Measurements from ENCODE around the gene FNDC8.
A peak's percentile ranks its signal among the peaks of the same experiment; 100 is the strongest.
"Not testable (repeated sequence)": the region's sequence is repeated elsewhere in the genome, so short reads cannot be mapped to it uniquely, and the experiment has no call there.

The FNDC8 gene

DNA sequence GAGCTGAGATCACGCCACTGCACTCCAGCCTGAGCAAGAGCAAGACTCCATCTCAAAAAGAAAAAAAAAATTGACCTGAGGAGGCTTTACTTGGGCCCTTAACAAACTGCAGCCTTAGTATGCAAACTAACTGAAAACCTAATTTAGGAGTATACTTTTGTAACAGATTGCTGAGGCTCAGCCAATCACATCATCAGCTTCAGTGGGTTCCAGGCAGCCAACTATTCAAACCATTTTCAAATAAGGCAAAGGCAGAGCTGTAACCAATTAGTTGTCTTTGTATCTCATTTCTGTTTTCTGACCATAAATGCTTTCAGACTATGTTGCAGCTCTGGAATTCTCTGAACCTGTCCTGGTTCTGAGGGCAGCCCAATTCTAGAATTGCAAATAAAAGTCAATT lies 25.7 kb upstream of the FNDC8 start:
- no peak for DNase-seq

DNA sequence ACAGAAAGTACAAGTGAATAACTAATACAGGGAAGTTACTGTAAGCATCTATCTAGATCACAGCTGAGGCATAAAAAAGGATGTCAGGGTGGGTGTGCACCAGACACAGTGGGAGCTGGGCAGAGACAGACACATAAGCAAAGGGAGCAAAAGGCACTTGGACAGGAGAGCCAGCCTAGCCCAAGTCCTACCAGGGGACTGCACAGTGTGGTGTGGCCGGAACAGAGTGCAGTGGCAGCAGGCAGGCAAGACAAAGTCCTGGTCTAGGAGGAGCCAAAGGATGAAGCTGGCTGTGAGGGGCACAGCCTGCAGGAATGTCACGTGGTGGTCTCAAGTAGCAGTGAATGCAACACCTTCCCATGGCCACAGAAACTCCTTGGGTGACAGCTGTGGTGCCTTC lies 23.6 kb upstream of the FNDC8 start:
- no peak for DNase-seq

DNA sequence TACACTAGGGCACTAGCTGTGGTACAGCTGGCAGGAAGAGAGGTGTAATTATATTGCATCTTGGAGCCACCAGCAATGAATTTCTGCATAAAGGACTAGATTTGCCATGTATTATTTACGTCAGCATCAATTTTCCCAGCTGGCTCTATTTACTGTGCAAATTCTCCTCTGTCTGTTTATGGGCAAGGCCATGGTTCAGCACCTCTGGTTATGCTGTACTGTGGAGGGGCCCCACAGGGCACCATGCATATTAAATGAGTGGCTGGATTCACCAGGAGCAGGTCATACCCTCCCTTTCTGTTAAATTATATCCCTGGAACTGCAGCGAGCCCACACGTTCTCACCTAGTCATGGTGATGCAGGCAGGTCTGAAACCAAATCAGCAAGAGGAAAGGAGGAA lies 21.5 kb upstream of the FNDC8 start:
- DNase-seq = no peak

DNA sequence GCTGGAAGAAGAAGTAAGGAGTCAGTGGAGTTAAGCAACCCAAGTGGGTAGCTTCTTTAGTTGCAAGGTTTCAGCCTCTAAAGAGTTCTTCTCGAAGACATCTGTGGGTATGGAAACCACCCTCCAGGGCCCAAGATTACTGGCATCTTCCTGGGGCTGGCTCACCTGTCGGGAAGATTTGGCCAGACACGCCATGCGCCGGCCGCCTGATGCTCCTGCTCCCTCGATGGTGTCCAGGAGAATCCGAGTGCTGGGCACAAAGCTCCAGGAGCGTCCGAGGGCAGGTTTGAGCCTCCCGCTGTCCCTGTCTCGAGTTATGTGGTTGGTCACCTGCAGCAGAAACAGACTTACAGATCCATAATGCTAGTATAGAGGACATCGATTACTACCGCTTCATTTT lies 20.4 kb upstream of the FNDC8 start:
- DNase-seq = no peak

DNA sequence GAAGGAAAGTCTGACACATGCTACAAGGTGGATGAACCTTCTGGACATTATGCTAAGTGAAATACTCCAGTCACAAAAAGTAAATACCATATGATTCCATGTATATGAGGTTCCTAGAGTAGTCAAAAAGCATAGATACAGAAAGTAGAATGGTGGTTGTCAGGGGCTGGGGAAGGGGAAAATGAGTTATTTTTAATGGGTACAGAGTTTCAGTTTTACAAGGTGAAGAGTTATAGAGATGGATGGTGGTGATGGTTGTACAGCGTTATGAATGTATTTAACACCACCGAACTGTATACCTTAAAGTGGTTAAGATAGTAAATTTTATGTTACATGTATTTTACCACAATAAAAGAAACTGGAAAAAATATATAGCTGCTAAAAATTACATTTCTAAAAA lies 19.7 kb upstream of the FNDC8 start:
- no peak for DNase-seq

DNA sequence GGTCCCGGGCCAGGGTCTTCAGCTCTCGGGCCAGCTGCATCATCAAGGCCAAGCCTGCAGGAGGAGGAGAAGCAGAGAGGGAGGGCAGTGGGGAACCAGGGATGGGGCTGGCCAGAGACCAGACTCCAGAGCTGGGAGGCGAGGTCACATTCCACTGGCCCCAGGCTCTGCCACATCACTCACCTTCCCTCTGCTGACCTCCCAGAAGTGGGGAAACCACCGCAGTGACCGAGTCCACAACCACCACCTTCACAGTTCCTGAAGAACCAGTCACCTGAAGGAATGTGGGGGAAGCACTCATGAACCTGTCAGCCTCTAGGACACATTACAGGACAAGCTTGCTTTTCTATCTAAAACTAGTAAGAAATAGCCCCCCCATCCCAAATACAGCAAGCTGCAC lies 18.1 kb upstream of the FNDC8 start:
- no peak for DNase-seq

DNA sequence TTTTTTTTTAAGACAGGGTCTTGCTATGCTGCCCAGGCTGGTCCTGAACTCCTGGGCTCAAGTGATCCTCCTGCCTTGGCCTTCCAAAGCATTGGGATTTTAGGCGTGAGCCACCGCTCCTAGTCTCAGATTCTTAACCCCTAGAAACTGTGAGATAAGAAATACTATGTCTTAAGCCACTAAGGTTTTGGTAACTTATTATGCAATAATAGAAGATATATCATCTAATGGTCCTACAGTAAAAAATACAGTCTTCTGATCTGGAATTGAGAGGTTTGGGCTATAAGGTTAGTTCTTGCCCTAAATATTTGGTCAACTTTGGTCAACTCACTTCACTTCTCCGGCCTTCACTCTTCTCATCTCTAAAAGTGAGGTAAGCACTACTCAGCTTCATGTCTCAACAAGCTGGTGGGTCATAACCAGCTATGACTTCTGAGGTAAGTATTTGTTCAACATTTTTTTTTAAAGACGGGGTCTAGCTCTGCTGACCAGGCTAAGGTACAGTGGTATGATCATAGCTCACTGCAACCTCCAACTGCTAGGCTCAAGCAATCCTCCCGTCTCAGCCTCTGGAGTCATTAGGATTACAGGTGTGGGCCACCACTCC lies 16.5 kb upstream of the FNDC8 start:
- DNase-seq = no peak

DNA sequence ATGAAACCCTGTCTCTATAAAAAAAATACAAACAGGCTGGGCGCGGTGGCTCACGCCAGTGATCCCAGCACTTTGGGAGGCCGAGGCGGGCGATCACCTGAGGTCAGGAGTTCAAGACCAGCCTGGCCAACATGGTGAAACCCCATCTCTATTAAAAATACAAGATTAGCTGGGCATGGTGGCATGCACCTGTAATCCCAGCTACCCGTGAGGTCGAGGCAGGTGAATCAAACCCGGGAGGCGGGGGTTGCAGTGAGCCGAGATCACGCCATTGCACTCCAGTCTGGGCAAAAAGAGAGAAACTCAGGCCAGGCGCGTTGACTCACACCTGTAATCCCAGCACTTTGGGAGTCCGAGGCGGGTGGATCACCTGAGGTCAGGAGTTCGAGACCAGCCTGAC lies 10.6 kb upstream of the FNDC8 start:
- DNase-seq = not testable (repeated sequence)

DNA sequence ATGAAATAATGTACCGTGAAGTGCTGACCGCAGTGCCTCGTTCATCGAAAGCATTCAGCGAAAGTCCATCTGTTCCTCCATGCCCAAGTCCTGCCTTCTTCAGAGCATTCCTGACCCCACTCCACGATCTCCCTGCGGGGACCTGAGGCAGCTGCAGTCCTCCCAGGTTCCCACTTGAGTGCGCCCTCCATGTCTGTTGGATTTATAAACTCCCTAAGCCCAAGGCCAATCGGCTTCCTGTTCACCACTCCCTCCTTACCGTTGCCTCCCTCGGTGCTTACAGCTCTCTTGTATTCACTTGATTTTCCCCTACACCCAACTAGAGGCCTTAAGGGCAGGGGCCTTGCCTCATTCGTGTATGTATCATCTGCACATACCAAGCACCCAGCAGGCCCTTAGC lies 4.6 kb upstream of the FNDC8 start:
- no peak for DNase-seq

DNA sequence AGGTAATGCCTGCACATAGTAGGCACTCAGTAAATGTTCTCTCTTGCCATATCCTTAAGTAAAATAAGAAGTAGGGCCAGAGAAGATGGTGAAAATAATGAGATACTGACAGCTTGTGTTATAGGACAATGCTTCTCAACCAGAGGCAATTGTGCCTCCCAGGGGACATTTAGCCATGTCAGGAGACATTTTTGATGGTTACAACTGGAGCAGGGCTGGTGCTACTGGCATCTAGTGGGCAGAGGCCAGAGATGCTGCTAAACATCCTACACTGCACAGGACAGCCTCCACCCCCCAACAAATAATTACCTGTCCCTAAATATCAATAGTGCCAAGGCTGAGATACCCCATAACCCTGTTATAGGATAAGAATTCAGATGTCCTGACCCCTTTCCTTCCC lies 3.4 kb upstream of the FNDC8 start:
- no peak for DNase-seq

DNA sequence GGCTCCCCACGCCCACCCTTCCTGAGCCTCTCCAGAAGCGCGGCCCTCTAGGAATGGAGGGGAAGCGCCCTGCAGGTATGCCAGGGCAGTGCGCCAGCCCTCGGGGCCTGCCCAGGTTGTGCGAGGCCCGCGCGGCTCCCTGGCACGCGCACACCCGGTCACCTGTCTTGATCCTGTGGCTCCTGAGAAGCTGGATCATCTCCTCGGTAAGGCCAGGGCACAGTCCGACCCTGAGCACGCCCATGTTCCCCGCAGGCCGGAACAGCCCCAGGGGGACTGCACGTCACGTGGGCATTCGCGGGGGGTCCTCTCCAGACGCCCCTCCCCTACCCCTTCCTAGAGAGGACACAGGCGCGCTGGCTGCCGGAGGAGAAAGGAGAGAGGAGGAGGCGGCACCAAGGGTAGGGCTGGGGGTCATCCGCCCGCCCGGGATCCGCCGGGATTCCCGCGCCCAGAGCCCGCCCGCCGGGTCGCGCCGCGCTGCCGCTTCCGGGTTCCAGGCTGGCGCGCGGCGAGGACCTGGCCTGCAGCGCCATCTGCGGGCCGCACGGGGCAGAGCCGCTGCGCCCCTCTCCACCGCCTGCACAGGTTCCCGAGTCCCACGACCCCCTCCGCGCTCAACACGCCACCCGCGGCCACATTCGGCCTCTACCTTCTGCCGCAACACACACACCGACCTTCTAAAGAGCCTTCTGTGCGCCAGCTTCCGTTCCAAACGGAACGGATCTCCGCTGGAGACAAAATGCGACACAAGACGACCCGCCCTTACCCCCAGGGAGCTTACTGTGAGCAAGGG lies 1.8 kb upstream of the FNDC8 start, which contains the start of gene RAD51D:
RAD51D (minus strand) TSS at position 491 of the 796 bp plus-strand sequence; CDS start at position 244, 247 bp downstream.
- DNase-seq = peak in 13 of 14 donors; percentile 11 to 81 (median 54)

DNA sequence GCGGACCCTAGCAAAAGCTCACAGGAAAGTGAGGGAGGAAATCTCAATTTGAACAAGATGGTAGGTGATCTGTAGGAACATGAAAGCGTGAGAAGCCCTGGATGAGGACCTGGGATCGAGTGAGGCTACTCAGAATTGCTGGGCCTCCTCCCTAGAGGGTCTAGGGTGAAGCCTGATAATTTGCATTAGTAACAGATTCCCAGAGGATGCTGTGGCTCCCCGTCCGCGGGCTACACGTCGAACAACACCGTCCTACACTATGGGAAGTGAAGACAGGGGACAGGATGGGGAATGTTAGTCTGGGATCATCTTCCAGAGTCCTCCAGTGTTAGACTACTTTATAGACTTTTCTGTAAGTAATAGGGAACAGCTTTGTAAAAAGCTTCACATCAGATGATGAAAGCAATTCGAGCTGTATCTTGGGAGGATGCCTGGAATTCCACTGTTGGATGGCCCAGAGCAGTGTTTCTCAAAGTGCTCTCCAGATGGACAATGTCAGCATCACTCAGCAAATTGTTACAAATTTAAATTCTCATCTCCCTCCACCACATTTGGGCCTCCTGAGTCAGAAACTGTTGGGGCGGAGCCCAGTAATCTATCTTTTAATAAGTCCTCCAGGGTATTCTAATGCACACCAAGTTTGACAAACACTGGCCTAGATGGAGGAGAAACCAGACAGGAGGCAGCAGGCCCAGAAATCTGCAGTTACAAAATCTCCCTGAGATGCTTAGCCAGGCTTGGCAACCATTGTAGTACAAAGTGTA lies 6.5 kb downstream of the FNDC8 start:
- no peak for DNase-seq

DNA sequence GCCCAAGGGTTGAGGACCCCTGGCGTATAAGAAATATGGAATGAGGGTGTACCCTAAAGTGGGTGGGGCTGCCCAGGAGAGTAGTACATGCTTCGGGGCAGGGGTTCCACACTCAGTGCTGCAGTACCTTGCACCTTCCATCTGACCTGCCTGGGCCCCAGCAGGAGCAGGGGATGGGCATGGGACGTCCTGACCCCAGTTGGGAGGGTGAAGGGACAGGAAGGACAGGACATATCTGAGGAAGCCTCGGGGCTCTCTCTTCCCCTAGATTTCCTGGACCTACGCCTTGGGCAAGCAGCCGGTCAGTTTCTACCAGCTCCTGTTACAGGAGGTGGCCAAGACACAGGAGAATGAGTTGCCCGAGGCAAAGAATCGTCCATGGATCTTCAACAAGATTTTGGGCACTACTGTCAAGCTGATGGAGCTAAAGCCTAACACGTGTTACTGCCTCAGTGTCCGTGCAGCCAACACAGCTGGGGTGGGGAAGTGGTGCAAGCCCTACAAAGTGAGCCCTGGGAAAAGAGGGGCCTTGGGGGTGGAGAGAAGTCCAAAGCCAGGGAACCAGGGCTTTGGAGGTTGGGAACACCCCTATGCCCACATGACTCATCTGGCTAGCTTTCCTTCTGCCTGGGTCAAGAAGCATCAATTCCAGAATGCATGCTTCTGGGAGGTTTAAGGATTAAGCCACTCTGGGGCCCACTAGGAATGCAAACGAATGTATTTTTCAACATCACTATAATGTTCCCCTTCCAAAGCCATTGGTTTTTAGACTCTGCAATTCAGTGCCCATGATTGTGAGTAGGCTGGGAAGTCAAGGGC lies 7.9 kb downstream of the FNDC8 start:
- DNase-seq = no peak

DNA sequence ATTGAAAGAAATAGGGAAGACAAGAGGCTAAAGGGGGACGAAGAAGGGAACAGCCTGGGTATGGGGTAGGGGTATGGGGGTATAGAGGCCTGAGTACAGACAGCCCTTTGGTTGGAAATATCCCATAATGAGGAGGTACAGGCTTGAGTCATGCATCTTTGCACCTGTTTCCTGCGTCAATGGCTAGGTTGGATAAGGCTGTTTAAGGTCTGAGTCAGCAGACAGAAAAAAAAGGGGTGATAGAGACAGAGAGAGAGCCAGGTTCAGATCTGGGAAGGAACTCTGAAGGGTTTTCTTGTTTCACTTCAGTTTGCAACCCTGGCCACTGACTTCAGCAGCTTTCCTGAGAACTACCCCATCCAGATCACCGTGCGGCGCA lies 8.5 kb downstream of the FNDC8 start:
- no peak for DNase-seq

DNA sequence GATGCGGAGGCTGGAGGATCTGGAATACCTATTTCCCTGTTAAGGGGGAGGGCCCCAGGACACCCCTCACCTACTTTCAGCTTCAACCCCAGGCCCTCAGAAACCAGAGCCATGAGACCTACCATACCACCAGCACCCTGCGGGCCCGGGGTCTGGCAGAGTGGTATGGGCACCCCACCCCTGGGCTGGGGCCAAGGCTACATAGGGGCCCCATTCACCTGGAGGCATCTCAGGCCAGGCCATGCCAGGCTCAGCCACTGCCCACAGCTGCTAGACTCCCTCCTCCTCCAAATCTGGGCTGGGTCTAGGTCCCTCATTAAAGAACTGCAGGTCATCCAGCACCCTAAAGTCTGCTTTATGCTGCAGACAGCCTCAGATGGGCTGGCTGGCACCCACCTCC lies 9.0 kb downstream of the FNDC8 start:
- DNase-seq = no peak

DNA sequence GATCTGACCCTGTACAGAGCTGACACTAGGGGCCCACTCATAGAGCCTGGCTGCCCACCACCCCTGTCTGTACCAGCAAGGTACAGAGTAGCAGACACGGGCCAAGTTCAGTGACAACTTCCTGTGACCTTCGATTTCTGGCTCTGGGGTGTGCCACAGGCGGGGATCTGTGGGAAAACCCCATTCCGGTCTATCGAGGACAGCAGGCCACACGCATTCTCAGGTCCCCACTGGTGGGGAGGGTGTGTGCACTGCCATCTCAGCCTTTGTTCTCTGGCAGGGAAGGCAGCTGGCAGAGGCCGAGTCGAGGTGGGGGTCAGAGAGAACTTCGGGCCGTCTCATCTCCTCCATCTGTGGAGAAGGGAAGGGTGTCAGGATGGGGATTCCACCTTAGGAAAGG lies 10.7 kb downstream of the FNDC8 start:
- DNase-seq = no peak

DNA sequence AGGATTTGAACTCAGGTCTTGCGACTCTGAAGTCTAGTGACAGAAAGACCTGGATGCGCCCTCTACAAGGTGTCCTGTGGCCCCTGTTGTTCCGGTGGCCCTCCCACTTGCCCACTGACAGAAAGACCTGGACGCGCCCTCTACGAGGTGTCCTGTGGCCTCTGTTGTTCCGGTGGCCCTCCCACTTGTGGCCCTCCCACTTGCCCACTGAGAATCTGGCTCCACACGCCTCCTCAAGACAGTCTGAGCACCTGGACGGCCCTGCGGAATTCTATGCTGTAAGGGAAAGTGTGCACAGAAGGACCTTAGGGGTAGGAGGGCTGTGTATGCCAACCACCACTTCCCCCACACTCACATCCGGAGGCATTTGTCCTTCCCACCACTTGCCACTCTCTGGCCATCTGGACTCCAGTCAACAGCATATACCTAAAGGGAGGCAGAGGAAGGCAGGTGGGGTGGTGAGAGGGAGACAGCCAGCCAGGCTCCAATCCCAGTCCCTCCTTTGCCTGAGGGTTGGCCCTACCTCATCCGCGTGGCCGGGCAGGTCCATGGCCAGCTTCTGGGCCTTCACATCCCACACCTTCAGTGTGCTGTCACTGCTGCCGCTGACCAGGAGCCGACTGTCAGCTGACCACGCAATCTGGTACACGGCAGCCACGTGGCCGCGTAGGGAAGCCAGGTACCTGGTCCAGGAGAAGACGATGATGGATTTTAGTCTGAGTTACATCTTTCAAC lies 11.6 kb downstream of the FNDC8 start:
- no peak for DNase-seq

DNA sequence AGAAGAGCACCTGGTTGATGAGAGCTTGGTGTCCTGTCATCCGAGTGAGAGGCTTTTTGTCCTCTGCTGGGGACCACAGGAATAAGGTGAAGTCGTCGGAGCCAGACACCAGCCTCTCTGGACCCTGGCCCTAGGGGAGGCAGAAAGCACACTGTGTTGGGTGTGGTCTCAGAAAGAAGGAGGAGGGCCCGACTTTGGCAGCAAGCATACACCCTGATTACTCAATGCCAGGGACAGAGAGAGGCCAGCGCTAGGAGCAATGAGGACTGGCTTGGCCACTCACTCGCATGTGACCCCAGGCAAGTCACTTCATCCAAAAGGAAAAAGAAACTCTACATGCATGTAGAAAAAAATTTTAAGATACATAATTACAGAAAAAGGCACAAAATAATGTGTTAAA lies 13.9 kb downstream of the FNDC8 start:
- DNase-seq = no peak

DNA sequence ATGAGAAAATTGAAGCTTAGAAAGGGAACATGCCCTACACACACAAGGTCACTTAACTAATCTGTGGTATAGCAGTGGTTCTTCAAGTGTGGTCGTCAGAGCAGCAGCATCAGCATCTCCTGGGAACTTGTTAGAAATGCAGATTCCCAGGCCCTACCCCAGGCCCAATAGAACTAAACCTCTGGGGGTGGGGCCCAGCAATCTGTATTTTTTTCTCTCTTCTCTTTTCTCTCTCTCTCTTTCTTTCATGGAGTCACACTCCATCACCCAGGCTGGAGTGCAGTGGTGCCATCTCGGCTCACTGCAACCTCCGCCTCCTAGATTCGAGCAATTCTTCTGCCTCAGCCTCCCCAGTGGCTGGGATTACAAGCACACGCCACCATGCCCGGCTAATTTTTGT lies 16.8 kb downstream of the FNDC8 start:
- DNase-seq = no peak

DNA sequence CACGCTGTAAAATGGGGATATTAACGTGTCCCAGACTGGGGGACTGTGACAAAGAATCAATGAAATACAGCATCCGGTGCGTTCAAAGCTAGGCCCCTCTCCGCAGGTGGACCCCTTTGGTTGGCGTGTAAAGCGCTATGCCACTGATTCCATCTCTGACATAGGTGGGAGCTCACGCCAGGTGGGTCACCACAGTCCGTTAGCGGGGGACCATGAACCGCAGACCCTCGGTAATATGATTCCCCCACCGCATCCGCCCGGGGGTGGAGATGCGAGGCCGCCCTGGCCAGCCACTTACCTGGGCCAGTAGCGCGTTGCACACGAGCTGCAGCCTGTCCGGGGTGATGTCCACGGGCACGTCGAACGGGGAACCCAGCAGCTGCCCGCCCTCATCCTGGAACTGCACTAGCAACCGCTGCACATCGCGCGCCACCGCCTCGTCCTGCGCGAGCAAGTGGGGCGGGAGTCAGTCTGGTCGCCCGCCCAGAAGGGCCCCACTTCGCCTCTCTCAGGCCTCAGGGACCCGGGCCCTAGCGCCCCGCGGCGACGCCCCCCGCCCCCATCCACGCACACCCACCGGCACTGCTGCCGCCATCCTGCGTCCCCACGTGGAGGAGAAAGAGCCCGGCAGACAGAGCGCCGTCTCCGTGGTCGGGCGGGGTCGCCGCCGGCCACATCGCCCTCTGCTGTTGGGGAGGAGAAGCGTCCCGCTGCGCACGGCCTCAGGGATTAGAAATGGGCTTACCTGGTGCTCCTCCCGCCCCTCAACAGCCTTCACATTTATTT lies 20.5 kb downstream of the FNDC8 start, which contains the start of gene NLE1:
NLE1 (minus strand) TSS at position 623 of the 786 bp plus-strand sequence; CDS start at position 595, 28 bp downstream.
- DNase-seq = peak; percentile 11 to 79 (median 64)

DNA sequence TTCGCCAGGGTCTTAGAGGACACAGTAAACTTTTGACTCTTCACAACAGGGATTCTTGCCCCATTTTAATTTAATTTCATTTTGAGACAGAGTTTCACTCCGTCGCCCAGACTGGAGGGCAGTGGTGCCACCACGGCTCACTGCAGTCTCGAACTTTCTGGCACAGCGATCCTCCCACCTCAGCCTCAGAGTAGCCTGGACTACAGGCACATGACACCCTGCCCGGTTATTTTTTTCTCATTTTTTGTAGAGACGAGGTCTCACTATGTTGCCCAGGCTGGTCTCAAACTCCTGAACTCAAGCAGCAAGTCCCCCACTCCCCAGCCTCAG lies 21.0 kb downstream of the FNDC8 start:
- DNase-seq = no peak
